Measurements from ENCODE around the gene PDXDC1.
A peak's percentile ranks its signal among the peaks of the same experiment; 100 is the strongest.
"Not testable (repeated sequence)": the region's sequence is repeated elsewhere in the genome, so short reads cannot be mapped to it uniquely, and the experiment has no call there.

PDXDC1 gene

GRCh38 chr16:15160571-15160970, 185.7 kb downstream of the PDXDC1 start:
- DNase-seq (ENCODE audit: low read depth), result not testable (repeated sequence)

- DNase-seq (ENCODE audit: low read depth), result not testable (repeated sequence)
Observed at GRCh38 chr16:15163055-15163454, 188.2 kb downstream of the PDXDC1 start.

GRCh38 chr16:15166177-15166576, 191.4 kb downstream of the PDXDC1 start:
- not testable (repeated sequence) for DNase-seq (ENCODE audit: low read depth)

GRCh38 chr16:15168303-15168702, 193.5 kb downstream of the PDXDC1 start:
- DNase-seq (ENCODE audit: low read depth), result not testable (repeated sequence)

DNA sequence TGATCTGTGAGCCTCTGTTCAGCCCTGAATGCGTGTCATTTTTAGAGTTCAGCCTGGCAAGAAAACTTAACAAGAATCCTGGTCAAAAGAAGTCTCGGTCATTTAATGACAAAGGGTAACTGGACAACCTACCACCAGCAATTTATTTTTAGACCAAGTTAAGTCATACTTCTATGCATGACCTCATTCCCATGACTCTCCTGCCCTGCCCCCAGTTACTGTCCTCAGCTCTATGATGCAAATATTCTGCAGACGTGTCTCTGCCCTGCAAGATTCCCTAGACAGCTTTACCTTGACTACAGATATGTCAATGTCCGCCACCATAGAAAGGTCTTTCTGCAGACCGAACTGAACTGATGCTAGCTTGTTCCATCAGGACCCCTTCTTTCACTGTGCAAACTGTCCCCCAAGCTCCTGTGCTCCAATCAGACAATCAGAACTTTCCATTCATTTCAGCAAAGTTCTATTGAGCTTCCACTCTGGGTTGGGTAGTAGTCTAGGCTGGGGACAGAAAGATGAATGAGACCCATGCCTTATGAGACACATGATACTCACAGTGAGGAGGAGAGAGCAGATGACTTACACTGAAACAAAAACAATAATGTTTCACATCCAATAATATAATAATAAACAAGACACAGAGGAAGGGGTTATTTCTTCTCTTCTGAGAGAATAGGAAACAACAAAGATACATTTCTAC, 194.3 kb downstream of the PDXDC1 start:
- peak; percentile 1 for DNase-seq (ENCODE audit: low read depth)

DNA sequence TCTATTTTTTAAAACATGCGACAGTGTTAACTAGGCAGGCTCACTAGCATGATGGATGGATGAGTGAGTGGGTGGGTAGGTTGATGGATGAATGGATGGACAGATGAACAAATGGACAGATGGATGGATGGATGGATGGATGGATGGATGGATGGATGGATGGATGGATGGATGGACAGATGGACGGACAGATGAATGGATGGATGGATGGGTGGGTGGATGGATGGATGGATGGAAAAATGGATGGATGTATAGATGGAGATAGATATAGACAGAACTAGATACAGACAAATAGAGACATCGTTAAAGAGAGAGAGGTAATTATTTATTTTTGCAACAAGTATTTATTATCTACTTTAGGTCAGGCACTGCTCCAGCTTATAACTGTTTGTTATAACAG, 205.1 kb downstream of the PDXDC1 start:
- not testable (repeated sequence) for DNase-seq (ENCODE audit: low read depth)

DNA sequence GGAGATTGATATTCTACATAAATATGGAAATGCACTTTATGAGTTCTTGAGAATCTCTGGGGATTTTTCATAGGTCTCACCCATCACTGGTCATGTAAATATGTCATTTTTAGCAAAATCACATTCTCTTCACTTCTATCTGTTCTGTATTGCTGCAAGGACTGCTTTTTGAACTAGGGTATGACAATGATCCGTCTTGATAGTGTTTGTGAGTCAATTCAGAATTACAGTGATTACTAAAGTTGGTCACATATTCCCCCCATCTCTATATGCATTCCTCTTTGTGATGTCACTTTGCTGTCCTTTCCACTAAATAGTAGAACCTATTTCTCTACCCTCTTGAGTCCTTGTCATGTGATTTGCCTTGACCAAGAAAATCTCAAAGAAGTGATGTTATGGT, 206.1 kb downstream of the PDXDC1 start:
- not testable (repeated sequence) for DNase-seq (ENCODE audit: low read depth)

DNA sequence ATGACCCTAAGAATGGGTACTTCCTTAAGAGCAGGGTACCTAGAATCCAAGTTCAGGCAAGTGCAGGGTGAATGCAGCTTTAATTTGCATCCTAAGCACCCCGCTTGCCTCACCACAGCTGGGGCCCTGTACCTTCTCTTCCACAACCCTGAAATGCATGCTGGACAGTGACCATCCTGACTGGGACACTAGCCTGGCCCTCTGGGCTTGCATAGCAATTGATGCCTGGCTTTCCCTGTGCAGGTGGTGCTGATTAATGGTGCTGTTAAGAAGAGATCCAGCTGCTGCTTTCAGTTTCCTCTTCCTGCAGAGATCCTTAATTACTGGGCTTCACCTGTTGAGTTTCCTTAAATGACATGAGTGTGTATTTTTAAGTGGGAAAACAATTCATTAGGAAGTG, 209.2 kb downstream of the PDXDC1 start:
- DNase-seq (ENCODE audit: low read depth), result not testable (repeated sequence)

Data from iris pigment epithelial cell (primary cell).